GM18907 (cell line): ENCODE results near the gene GDAP1L1.

Experiments
- ATAC-seq: cut with Tn5 transposase; IDR thresholded peaks from one replicate; pipeline ENCODE4 v1.9.1; 2021; ENCODE audit warnings: mild to moderate bottlenecking, moderate library complexity; ENCODE audit not compliant: unreplicated experiment

The GDAP1L1 gene

GRCh38 chr20:44247131-44247571 lies at the start of gene GDAP1L1:
GDAP1L1 (plus strand) TSS chr20:44247308; CDS start chr20:44247335, 27 bp downstream.
- no peak for ATAC-seq

- no peak for ATAC-seq
Observed at GRCh38 chr20:44198872-44199271, 48.2 kb upstream of the GDAP1L1 start.

GRCh38 chr20:44199877-44200276 lies 47.2 kb upstream of the GDAP1L1 start:
- ATAC-seq: no peak

- no peak for ATAC-seq
Observed at GRCh38 chr20:44200371-44200770, 46.7 kb upstream of the GDAP1L1 start.

- ATAC-seq: no peak
Observed at GRCh38 chr20:44200983-44201382, 46.1 kb upstream of the GDAP1L1 start.

GRCh38 chr20:44203161-44203560 lies 43.9 kb upstream of the GDAP1L1 start:
- ATAC-seq: no peak

GRCh38 chr20:44204156-44204831 lies 42.8 kb upstream of the GDAP1L1 start:
- ATAC-seq: no peak

GRCh38 chr20:44204832-44205215 lies 42.3 kb upstream of the GDAP1L1 start:
- no peak for ATAC-seq

GRCh38 chr20:44206132-44206531 lies 41.0 kb upstream of the GDAP1L1 start:
- no peak for ATAC-seq

- ATAC-seq: no peak
Observed at GRCh38 chr20:44207126-44207723, 39.9 kb upstream of the GDAP1L1 start.

GRCh38 chr20:44208165-44208564 lies 38.9 kb upstream of the GDAP1L1 start:
- no peak for ATAC-seq

GRCh38 chr20:44208770-44209169 lies 38.3 kb upstream of the GDAP1L1 start:
- ATAC-seq: no peak

- peak; percentile 8 for ATAC-seq
Observed at GRCh38 chr20:44209686-44210405, 37.3 kb upstream of the GDAP1L1 start.

- peak; percentile 80 for ATAC-seq
Observed at GRCh38 chr20:44210406-44211176, 36.5 kb upstream of the GDAP1L1 start, which contains the start of gene OSER1. OSER1 (minus strand) TSS chr20:44210771; CDS start chr20:44206957, 3,814 bp downstream.

- no peak for ATAC-seq
Observed at GRCh38 chr20:44211177-44212039, 35.7 kb upstream of the GDAP1L1 start.

- no peak for ATAC-seq
Observed at GRCh38 chr20:44212792-44213191, 34.3 kb upstream of the GDAP1L1 start.

- ATAC-seq: no peak
Observed at GRCh38 chr20:44215125-44215524, 32.0 kb upstream of the GDAP1L1 start.

- ATAC-seq: no peak
Observed at GRCh38 chr20:44217342-44218092, 29.6 kb upstream of the GDAP1L1 start.

GRCh38 chr20:44218446-44218845 lies 28.7 kb upstream of the GDAP1L1 start:
- ATAC-seq: no peak
